Measurements from ENCODE around the gene ADAT2. TPM values are rescaled to one million over a fixed set of nuclear protein-coding genes. Genes with fewer than 3 reads are reported as not detected.

Gene ADAT2
- total RNA-seq, 4 donors from 2014 or later, result 3.6 to 9.4 (median 5.4) TPM

Small RNAs within 50 kb of the gene (small RNA-seq; reads per million reads assigned to genes)
- gene RNA5SP221, result not detected

Other genes with a start within 250 kb of the ADAT2 start
- 10 to 100 TPM; 22.6 to 27.3 (median 25.0) TPM for gene PEX3, start 110 bp upstream of the ADAT2 start, total RNA-seq
- gene FUCA2, start 61.0 kb upstream of the ADAT2 start, total RNA-seq, result 10 to 100 TPM; 31.7 to 59.1 (median 44.7) TPM
- 100 to 1,000 TPM in 3 of 4 donors, 10 to 100 TPM in 1; 95.0 to 127 (median 111) TPM for gene PHACTR2, start 227.3 kb upstream of the ADAT2 start, total RNA-seq

Data from thyroid gland (tissue), 4 donors.